ENCODE results near the gene RASSF3.
A peak's percentile ranks its signal among the peaks of the same experiment; 100 is the strongest.

- TF ChIP-seq CTCF (optimal IDR thresholded peaks at IDR 0.05 in 1 of 3, IDR thresholded peaks at IDR 0.05 in 1 of 3, conservative IDR thresholded peaks at IDR 0.05 in 1 of 3; ENCODE audit: extremely low read depth in 1 of 3, insufficient read depth in 2 of 3, low read length in 3 of 3) (peak in 1 of 3 experiments; percentile 8), EZH2 (IDR thresholded peaks at IDR 0.05; ENCODE audit: low read length) (no peak)
Measured at GRCh38 chr12:64608901-64609535, 1.3 kb upstream of the RASSF3 start.

All from keratinocyte (primary cell).